Measurements from ENCODE around the gene DPAGT1. TPM values are rescaled to one million over a fixed set of nuclear protein-coding genes. Genes with fewer than 3 reads are reported as not detected.
"Not testable (repeated sequence)": the region's sequence is repeated elsewhere in the genome, so short reads cannot be mapped to it uniquely, and the experiment has no call there.

The DPAGT1 gene
- total RNA-seq, 1 donor from 2014 or later: 15.4 TPM

- Histone ChIP-seq H3K36me3 (peaks cover 2% of the 10 kb centered on the region), H3K9me3 (replicated peaks) (no peaks in the 10 kb centered on the region), H3K4me1 (peaks cover 59% of the 10 kb centered on the region), H3K27ac (replicated peaks) (peak overlapping the region; percentile 97), H3K4me3 (no peak overlapping the region), H3K27me3 (ENCODE audit: low read depth) (no peaks in the 10 kb centered on the region)
- TF ChIP-seq CTCF (IDR thresholded peaks at IDR 0.05; ENCODE audit: borderline replicate concordance): no peak
- intact Hi-C loops (cut with micrococcal nuclease): no loop called here
- no peak for DNase-seq
These were observed 2.1 kb upstream of the DPAGT1 start for GRCh38 chr11:119103793-119104192.

DNA sequence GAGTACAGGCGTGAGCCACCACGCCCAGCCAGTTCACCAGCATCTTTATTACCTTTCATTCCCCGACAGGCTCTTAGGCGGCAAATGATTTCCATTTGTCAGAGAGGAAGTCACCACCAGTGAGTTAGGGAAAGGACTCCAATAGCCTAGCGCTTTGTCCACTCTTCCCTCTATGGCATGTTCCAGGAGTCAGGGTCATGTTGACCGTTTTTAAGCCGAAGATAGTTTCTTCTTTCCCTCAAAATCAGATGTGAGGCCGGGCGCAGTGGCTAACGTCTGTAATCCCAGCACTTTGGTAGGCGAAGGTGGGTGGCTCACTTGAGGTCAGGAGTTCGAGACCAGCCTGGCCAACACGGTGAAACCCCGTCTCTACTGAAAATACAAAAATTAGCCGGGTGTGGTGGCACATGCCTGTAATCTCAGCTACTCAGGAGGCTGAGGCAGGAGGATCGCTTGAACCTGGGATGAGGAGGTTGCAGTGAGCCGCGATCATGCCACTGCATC lies 1.6 kb upstream of the DPAGT1 start:
- DNase-seq; H3K36me3 ChIP-seq; H3K9me3 ChIP-seq (replicated peaks); H3K27me3 ChIP-seq (ENCODE audit: low read depth); intact Hi-C loops (cut with micrococcal nuclease): not testable (repeated sequence)
- H3K4me3 ChIP-seq: peak overlapping the region; percentile 93
- H3K4me1 ChIP-seq: peaks cover 53% of the 10 kb centered on the region
- H3K27ac ChIP-seq (replicated peaks): peak overlapping the region; percentile 97

DNA sequence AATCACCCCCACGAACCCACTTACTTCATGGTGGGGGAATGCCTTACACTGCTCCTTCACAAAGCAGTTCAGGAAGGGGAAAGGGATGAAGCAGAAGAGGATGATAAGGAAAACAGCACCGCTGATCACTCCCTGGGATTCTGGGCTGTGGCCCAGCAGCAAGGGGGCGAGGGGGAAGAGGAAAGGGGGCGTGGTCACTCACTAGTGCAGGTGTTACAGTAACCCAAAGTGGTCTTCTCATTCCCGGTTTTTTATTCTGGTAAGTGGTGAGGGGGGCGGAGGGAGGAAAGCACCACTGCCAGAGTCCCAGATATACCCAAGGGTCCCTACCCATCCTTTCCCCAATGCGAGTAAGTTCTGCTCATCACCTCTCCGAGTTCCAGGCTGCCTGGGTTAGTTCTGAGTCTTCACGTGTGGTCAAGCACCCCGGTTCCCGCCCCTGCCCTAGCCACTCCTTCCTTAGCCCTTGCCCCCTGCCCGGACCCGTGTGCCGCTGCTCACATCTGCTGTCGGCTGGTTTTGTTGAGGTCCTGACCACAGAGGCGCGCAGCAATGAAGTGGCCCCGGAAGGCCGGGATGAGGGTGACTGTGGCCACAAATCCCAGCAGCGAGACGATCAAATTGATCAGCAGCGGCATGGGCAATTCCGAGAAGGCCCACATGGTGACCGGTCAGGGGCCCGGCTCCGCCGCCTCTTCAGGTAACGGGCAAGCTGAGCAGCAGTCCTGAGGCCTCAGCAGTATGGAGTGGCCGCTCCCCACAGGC lies 477 bp downstream of the DPAGT1 start:
- Histone ChIP-seq H3K4me3 (peak overlapping the region; percentile 93), H3K27me3 (ENCODE audit: low read depth) (no peaks in the 10 kb centered on the region), H3K27ac (replicated peaks) (peak overlapping the region; percentile 97), H3K36me3 (peaks cover 24% of the 10 kb centered on the region), H3K9me3 (replicated peaks) (no peaks in the 10 kb centered on the region), H3K4me1 (peaks cover 35% of the 10 kb centered on the region)
- TF ChIP-seq CTCF (IDR thresholded peaks at IDR 0.05; ENCODE audit: borderline replicate concordance): peak; percentile 22
- DNase-seq: no peak
- intact Hi-C loops (cut with micrococcal nuclease): no loop called here

GRCh38 chr11:119100246-119100970 lies 1.2 kb downstream of the DPAGT1 start:
- Histone ChIP-seq H3K27me3 (ENCODE audit: low read depth) (no peaks in the 10 kb centered on the region), H3K27ac (replicated peaks) (no peak overlapping the region), H3K36me3 (peaks cover 24% of the 10 kb centered on the region), H3K4me3 (peak overlapping the region; percentile 93), H3K4me1 (peaks cover 37% of the 10 kb centered on the region), H3K9me3 (replicated peaks) (no peaks in the 10 kb centered on the region)
- DNase-seq: no peak
- no peak for TF ChIP-seq CTCF (IDR thresholded peaks at IDR 0.05; ENCODE audit: borderline replicate concordance)
- intact Hi-C loops (cut with micrococcal nuclease): no loop called here

DNA sequence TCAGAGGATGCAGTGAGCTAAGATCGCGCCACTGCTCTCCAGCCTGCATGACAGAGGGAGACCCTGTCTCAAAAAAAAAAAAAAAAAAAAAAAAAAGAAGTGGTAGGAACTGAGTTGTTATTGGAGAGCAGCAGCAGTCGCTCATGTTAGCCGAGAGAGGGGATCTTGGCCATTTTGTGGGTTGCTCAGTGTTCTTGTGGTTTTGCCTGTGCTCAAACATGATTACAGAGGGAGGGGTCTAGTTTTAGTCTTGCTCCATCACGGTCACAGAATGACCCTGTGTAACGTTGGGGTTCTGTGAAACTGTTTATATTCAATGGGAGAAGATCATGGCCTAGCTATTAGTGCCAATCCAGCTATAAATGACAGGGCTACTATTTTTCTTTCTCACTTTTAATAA lies 1.9 kb downstream of the DPAGT1 start:
- Histone ChIP-seq H3K27ac (replicated peaks) (no peak overlapping the region), H3K4me1 (peaks cover 43% of the 10 kb centered on the region), H3K36me3 (peaks cover 24% of the 10 kb centered on the region), H3K9me3 (replicated peaks) (no peaks in the 10 kb centered on the region), H3K4me3 (no peak overlapping the region), H3K27me3 (ENCODE audit: low read depth) (no peaks in the 10 kb centered on the region)
- no peak for TF ChIP-seq CTCF (IDR thresholded peaks at IDR 0.05; ENCODE audit: borderline replicate concordance)
- no peak for DNase-seq
- intact Hi-C loops (cut with micrococcal nuclease): no loop called here
